ENCODE results near the gene UBASH3A. TPM values are rescaled to one million over a fixed set of nuclear protein-coding genes. Genes with fewer than 3 reads are reported as not detected.

Gene UBASH3A
- polyA plus RNA-seq, 1 of the 3 experiments (the other 2 are of a cell fraction), result not detected

DNA sequence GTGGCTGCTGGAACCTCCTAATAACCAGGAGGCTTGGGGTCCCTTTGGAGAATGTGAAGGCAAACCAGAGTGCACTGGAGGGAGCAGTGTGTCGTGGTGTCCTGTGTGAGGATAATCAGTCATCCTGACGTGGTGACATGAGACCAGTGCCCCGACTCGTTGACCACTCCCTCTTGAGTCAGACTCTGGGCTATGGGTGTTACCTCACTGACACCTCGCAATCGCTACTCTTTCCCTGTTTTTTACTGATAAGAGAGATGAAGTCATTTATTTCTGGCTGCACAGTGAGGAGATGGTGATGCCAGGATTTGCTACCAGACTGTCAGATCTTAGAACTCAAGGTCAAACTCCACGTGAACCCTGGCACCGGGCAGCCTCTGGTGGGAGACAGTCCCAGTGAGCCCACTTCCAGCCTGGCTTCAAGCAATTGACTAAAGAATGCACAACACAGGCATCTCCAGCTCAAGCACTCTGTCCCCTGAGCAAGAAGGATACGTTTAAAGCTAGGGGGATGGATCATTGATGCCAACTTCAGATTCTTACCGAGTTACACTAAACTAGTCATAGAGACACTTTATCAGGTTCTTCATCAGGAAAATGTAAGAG is 30.3 kb downstream of the UBASH3A start (continued):
- TF ChIP-seq, protein P1, sequence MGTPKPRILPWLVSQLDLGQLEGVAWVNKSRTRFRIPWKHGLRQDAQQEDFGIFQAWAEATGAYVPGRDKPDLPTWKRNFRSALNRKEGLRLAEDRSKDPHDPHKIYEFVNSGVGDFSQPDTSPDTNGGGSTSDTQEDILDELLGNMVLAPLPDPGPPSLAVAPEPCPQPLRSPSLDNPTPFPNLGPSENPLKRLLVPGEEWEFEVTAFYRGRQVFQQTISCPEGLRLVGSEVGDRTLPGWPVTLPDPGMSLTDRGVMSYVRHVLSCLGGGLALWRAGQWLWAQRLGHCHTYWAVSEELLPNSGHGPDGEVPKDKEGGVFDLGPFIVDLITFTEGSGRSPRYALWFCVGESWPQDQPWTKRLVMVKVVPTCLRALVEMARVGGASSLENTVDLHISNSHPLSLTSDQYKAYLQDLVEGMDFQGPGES (IDR thresholded peaks at IDR 0.05; ENCODE audit: low read depth, low read length), result no peak
- TF ChIP-seq MEF2A (IDR thresholded peaks at IDR 0.05; ENCODE audit: borderline replicate concordance, low read depth), result no peak
- no peak for TF ChIP-seq RAD21 (IDR thresholded peaks at IDR 0.05; ENCODE audit: low read length)
- no peak for TF ChIP-seq FOXJ3 (CRISPR knock-in tag; IDR thresholded peaks at IDR 0.05)

DNA sequence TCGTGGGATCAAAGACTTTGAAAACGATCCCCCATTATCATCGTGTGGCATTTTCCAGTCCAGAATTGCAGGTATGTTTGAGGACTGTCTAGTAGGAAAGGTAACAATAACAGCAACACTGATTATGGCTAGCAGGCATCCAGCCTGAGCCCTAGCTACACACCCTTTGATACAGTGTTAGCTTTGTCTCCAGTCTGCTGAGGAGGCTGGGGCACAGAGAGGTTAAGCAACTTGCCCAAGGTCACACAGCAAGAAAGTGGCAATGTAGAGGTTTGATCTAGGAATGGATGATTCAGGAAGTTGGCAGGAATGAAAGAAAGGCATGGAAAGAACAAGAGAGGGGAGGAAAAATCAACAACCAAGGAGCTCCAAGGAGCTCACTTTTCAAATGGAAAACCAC is 31.2 kb downstream of the UBASH3A start:
- CTCF ChIA-PET, result no interaction called here
- no peak overlapping the region for H3K27ac ChIP-seq (ENCODE audit: low read depth in 2 of 2, low read length in 1 of 2)
- H3K9ac ChIP-seq, result no peak overlapping the region

More for the DNA sequence above, 31.2 kb downstream of the UBASH3A start:
- no peak for TF ChIP-seq MXI1 (IDR thresholded peaks at IDR 0.05; ENCODE audit: low read depth, low read length)
- TF ChIP-seq, protein P2, sequence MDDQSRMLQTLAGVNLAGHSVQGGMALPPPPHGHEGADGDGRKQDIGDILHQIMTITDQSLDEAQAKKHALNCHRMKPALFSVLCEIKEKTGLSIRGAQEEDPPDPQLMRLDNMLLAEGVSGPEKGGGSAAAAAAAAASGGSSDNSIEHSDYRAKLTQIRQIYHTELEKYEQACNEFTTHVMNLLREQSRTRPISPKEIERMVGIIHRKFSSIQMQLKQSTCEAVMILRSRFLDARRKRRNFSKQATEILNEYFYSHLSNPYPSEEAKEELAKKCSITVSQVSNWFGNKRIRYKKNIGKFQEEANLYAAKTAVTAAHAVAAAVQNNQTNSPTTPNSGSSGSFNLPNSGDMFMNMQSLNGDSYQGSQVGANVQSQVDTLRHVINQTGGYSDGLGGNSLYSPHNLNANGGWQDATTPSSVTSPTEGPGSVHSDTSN (IDR thresholded peaks at IDR 0.05), result no peak
- no peak for TF ChIP-seq CHD2 (IDR thresholded peaks at IDR 0.05; ENCODE audit: low read length, partially characterized antibody)
- TF ChIP-seq, protein P3, sequence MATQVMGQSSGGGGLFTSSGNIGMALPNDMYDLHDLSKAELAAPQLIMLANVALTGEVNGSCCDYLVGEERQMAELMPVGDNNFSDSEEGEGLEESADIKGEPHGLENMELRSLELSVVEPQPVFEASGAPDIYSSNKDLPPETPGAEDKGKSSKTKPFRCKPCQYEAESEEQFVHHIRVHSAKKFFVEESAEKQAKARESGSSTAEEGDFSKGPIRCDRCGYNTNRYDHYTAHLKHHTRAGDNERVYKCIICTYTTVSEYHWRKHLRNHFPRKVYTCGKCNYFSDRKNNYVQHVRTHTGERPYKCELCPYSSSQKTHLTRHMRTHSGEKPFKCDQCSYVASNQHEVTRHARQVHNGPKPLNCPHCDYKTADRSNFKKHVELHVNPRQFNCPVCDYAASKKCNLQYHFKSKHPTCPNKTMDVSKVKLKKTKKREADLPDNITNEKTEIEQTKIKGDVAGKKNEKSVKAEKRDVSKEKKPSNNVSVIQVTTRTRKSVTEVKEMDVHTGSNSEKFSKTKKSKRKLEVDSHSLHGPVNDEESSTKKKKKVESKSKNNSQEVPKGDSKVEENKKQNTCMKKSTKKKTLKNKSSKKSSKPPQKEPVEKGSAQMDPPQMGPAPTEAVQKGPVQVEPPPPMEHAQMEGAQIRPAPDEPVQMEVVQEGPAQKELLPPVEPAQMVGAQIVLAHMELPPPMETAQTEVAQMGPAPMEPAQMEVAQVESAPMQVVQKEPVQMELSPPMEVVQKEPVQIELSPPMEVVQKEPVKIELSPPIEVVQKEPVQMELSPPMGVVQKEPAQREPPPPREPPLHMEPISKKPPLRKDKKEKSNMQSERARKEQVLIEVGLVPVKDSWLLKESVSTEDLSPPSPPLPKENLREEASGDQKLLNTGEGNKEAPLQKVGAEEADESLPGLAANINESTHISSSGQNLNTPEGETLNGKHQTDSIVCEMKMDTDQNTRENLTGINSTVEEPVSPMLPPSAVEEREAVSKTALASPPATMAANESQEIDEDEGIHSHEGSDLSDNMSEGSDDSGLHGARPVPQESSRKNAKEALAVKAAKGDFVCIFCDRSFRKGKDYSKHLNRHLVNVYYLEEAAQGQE (IDR thresholded peaks at IDR 0.05; ENCODE audit: low read depth, low read length), result no peak
- TF ChIP-seq, protein P4, sequence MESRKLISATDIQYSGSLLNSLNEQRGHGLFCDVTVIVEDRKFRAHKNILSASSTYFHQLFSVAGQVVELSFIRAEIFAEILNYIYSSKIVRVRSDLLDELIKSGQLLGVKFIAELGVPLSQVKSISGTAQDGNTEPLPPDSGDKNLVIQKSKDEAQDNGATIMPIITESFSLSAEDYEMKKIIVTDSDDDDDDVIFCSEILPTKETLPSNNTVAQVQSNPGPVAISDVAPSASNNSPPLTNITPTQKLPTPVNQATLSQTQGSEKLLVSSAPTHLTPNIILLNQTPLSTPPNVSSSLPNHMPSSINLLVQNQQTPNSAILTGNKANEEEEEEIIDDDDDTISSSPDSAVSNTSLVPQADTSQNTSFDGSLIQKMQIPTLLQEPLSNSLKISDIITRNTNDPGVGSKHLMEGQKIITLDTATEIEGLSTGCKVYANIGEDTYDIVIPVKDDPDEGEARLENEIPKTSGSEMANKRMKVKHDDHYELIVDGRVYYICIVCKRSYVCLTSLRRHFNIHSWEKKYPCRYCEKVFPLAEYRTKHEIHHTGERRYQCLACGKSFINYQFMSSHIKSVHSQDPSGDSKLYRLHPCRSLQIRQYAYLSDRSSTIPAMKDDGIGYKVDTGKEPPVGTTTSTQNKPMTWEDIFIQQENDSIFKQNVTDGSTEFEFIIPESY (IDR thresholded peaks at IDR 0.05; ENCODE audit: borderline replicate concordance, low read depth), result no peak
- TF ChIP-seq, protein P1 (IDR thresholded peaks at IDR 0.05; ENCODE audit: low read depth, low read length), result no peak
- TF ChIP-seq EP300 (IDR thresholded peaks at IDR 0.05; ENCODE audit: borderline replicate concordance in 1 of 2, low read depth in 1 of 2, low read length in 1 of 2), result no peak
- TF ChIP-seq YY1 (IDR thresholded peaks at IDR 0.05; ENCODE audit: low read depth), result no peak
- no peak for TF ChIP-seq EZH2phosphoT487 (IDR thresholded peaks at IDR 0.05; ENCODE audit: borderline replicate concordance, low read depth)
- TF ChIP-seq, protein P5, sequence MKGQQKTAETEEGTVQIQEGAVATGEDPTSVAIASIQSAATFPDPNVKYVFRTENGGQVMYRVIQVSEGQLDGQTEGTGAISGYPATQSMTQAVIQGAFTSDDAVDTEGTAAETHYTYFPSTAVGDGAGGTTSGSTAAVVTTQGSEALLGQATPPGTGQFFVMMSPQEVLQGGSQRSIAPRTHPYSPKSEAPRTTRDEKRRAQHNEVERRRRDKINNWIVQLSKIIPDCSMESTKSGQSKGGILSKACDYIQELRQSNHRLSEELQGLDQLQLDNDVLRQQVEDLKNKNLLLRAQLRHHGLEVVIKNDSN (IDR thresholded peaks at IDR 0.05; ENCODE audit: borderline replicate concordance, low read depth), result no peak
- TF ChIP-seq, protein P6, sequence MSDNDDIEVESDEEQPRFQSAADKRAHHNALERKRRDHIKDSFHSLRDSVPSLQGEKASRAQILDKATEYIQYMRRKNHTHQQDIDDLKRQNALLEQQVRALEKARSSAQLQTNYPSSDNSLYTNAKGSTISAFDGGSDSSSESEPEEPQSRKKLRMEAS (IDR thresholded peaks at IDR 0.05; ENCODE audit: low read depth), result no peak
- DNase-seq, result no peak
- Histone ChIP-seq H3K36me3 (replicated peaks in 1 of 2; ENCODE audit: control insufficient read depth in 1 of 2, insufficient read depth in 2 of 2, low read length in 1 of 2) (no peaks in the 10 kb centered on the region), H3F3A (replicated peaks; ENCODE audit: insufficient read depth) (no peaks in the 10 kb centered on the region), H3K4me3 (ENCODE audit: low read depth in 2 of 2, low read length in 1 of 2) (no peak overlapping the region), H4K20me1 (ENCODE audit: insufficient read depth) (no peaks in the 10 kb centered on the region), H3K27me3 (ENCODE audit: insufficient read depth) (no peaks in the 10 kb centered on the region), H3K4me2 (no peak overlapping the region), H3K79me2 (ENCODE audit: insufficient read depth) (no peaks in the 10 kb centered on the region), H3K9me2 (no peaks in the 10 kb centered on the region), H2AFZ (ENCODE audit: low read depth) (no peak overlapping the region), H3K9me3 (peaks cover 5% of the 10 kb centered on the region; the same call in 1 of the 2 replicates), H3K4me1 (ENCODE audit: control insufficient read depth in 1 of 2, insufficient read depth in 2 of 2, low read depth in 1 of 2, low read length in 1 of 2) (no peaks in the 10 kb centered on the region; a peak in 1 of 4 replicates)
- WGBS (ENCODE audit: low lambda C conversion rate), result 3% methylated on average over 3 of the region's 3 CpGs
- POLR2A ChIA-PET, result no interaction called here
